Adrenal gland (tissue), 12 donors: ENCODE data around the gene ITPKB. TPM values are rescaled to one million over a fixed set of nuclear protein-coding genes. Genes with fewer than 3 reads are reported as not detected.

Source experiments
- DNase-seq, 7 donors: peaks; one replicate each; pipeline ENCODE4 v3.0.0-alpha.2; 2019 to 2020
- H3K27ac ChIP-seq, 5 donors: fragments of 200-600 bp; sonication (generic) in 4 of 5; 1 replicate in 3 of 5; 2 replicates in 2 of 5; pipeline versions ENCODE4 v1.5.1 to v1.8.0; 2016 to 2020; ENCODE audit warnings: mild to moderate bottlenecking in 1 of 5
- H3K27me3 ChIP-seq: fragments of 200-600 bp; 2 replicates; pipeline ENCODE4 v1.8.0; 2021
- H3K36me3 ChIP-seq, 2 donors: fragments of 200-600 bp; replicated peaks in 1 of 2; 1 replicate in 1 of 2; 2 replicates in 1 of 2; pipeline versions ENCODE4 v1.5.1 to v1.8.0; 2018 to 2022
- H3K4me1 ChIP-seq, 2 donors: fragments of 200-600 bp; replicated peaks in 1 of 2; 1 replicate in 1 of 2; 2 replicates in 1 of 2; pipeline versions ENCODE4 v1.5.1 to v1.8.0; 2018 to 2021
- H3K4me3 ChIP-seq, 4 donors: fragments of 200-600 bp; sonication (generic) in 3 of 4; one replicate each; pipeline ENCODE4 v1.5.1; 2016 to 2018
- H3K9me3 ChIP-seq, 3 donors: fragments of 200-600 bp; sonication (generic) in 1 of 3; replicated peaks in 1 of 3; 1 replicate in 2 of 3; 2 replicates in 1 of 3; pipeline versions ENCODE4 v1.5.1 to v1.8.0; 2016 to 2021
- POLR2A ChIP-seq, 2 donors: fragments of 450-650 bp; IDR thresholded peaks; one replicate each; pipeline ENCODE4 v1.6.1; 2017; ENCODE audit warnings: antibody characterized with exemption in 2 of 2, mild to moderate bottlenecking in 2 of 2, moderate library complexity in 1 of 2
- WGBS, 4 donors: extraction: QIAGEN DNeasy Blood & Tissue Kit in 2 of 4; methylation state at CpG; one replicate each; pipeline versions ENCODE4 v1.1.5 to v1.1.7; 2013 to 2017; 5-methylcytosine and 5-hydroxymethylcytosine counted together
- intact Hi-C, 2 donors: fragments of 100-400 bp; cut with DNase I; formaldehyde crosslinking; loops; one replicate each; pipeline versions ENCODE4 v1.14.1 to v1.15.0; 2022 to 2023
- polyA plus RNA-seq, 3 donors: library from polyadenylated mRNA; stranded (reverse); fragments of 200-250 nt in 2 of 3; fragments of 350-450 nt in 1 of 3; fragmentation: Illumina TruSeq in 1 of 3; extraction: RNeasy Lipid Tissue Mini Kit (QIAGEN cat#74804) in 1 of 3; gene quantifications; one replicate each; pipeline ENCODE4 v1.2.3, GENCODE V29; 2013 to 2014
- total RNA-seq, 9 donors: library from RNA; depleted of rRNA in 4 of 9; stranded (reverse); fragments of >200 nt in 4 of 9; fragments of 120-200 nt in 1 of 9; fragmentation: NEBNext Ultra II Directional in 1 of 9; extraction: Animal tissue kit (Norgen Biotek cat#: 25700) in 1 of 9; gene quantifications; one replicate each; pipeline versions ENCODE4 v1.1.0 to v1.2.4, GENCODE V29; 2013 to 2023
- TF ChIP-seq, protein P1 (sequence below), 6 experiments: fragments of 450-650 bp in 4 of 6; fragments of 200-600 bp in 2 of 6; sonication (generic) in 1 of 6; IDR thresholded peaks; 1 replicate in 5 of 6; 2 replicates in 1 of 6; pipeline versions ENCODE4 v1.5.1 to v1.8.0; 2016 to 2021; ENCODE audit warnings: antibody characterized with exemption in 6 of 6, mild to moderate bottlenecking in 2 of 6, moderate library complexity in 1 of 6
- donor health status: healthy with polysubstance abuse.
- donor health status: Bipolar disorder and iron deficiency.
- donor health status: DM: yes; HTN: yes; CAD: no.
- donor health status: DM: no; HTN: no; CAD: no.
- donor health status: DM: no; HTN: no; CAD: no.
- donor health status: DM: yes; HTN: yes; CAD: no.

ITPKB gene
- total and polyA plus RNA-seq, 12 donors = 2.3 to 22.7 (median 13.0) TPM

DNA sequence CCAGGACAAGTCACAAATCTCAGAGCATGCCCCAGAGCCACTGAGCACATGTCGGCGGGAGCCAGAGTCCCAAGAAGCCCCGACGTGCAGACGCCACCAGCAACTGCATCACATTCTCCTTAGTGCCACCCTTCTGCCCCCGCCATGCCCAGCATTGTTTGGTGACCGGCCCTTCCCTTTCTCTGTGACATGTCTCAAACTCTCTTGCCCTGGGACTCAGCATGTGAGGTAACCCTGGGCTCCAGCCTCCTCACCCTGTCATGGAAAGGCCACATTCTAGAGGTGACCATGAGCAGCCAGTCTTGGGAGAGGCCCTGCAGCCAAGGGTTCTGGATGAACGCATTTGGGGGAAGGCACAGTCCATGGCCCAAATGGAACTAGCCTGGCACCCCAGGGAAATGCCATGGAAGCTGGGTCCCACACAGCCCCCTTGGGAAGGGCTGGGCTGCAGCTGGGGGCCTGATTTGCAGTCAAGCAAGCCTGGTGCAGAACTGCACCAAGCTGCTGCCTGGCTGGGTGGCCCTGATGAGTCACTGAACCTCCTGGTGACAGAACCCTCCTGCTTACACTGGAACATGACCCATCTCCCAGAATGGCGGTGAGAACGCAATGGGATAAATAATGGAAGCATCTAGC is 94.4 kb downstream of the ITPKB start:
- 87 to 90% (median 89%) methylated on average over 8 to 10 of the region's 10 CpGs for WGBS, 4 donors
- no peaks in the 10 kb centered on the region for H3K27me3 ChIP-seq
- intact Hi-C loops = loop anchor here in 1 of 2 donors (10.0 kb wide), 1 partner anchor 50 kb away; no protein-coding TSS in a partner anchor
- peaks cover 0 to 18% of the 10 kb centered on the region in 2 donors for H3K36me3 ChIP-seq
- no peak overlapping the region for H3K27ac ChIP-seq
- TF ChIP-seq, protein P1, sequence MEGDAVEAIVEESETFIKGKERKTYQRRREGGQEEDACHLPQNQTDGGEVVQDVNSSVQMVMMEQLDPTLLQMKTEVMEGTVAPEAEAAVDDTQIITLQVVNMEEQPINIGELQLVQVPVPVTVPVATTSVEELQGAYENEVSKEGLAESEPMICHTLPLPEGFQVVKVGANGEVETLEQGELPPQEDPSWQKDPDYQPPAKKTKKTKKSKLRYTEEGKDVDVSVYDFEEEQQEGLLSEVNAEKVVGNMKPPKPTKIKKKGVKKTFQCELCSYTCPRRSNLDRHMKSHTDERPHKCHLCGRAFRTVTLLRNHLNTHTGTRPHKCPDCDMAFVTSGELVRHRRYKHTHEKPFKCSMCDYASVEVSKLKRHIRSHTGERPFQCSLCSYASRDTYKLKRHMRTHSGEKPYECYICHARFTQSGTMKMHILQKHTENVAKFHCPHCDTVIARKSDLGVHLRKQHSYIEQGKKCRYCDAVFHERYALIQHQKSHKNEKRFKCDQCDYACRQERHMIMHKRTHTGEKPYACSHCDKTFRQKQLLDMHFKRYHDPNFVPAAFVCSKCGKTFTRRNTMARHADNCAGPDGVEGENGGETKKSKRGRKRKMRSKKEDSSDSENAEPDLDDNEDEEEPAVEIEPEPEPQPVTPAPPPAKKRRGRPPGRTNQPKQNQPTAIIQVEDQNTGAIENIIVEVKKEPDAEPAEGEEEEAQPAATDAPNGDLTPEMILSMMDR (IDR thresholded peaks at IDR 0.05) = no peak
- no peak overlapping the region for H3K4me3 ChIP-seq
- H3K9me3 ChIP-seq = no peaks in the 10 kb centered on the region
- H3K4me1 ChIP-seq = no peaks in the 10 kb centered on the region
- DNase-seq = peak in 2 of 7 donors; percentile 4 to 9

DNA sequence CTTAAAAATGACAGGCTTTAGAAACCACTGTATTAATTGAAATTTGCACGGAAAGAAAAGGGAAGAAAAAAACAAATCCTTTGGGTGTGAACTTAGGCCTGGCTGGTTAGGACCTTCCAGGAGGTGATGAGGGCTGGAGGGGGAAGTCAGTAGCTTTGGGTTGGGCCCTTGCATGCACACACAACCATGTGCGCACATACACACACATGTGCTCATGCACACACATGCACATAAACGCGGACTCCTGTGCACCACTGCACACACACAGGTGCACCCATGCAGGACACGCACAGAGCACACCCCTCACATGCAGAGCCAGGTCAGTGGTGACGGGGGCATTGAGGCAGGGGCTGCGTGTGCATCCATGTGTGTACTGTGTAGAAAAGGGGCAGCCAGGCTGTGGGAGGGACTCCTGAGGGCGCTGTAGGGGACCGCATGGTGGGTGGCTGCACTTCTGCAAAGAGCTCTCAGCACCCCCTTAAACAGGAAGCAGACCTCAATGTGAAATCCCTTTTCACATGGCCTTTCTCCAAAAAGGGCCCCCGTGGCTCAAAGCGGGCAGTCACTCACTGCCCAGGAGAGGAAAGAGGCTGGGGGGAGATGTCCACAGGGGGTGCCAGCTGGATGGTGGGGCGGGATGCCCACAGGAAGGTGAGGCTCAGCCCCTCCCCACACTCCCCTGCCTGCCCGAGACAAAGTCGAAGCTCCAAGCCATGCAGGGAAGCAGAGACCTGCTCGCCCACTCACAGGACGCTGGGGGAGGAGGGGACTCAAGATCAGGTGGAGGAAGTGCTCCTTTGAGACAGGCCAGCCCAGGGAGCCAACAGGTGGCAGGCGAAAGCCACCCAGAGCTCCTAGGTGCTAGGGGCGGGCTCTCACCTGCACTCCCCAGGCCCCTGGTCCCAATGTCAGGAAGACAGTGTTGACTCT is 95.2 kb downstream of the ITPKB start:
- DNase-seq = peak in 1 of 7 donors; percentile 11
- WGBS, 4 donors = 76 to 82% (median 79%) methylated on average over 9 to 18 of the region's 18 CpGs
- Histone ChIP-seq H3K36me3 (peaks cover 0 to 18% of the 10 kb centered on the region in 2 donors), H3K4me3 (no peak overlapping the region), H3K27me3 (no peaks in the 10 kb centered on the region), H3K27ac (no peak overlapping the region), H3K4me1 (no peaks in the 10 kb centered on the region), H3K9me3 (no peaks in the 10 kb centered on the region)
- intact Hi-C loops = loop anchor here in 1 of 2 donors (10.0 kb wide), 1 partner anchor 51 kb away; no protein-coding TSS in a partner anchor
- TF ChIP-seq, protein P1 (IDR thresholded peaks at IDR 0.05) = no peak
- no peak for TF ChIP-seq POLR2A (IDR thresholded peaks at IDR 0.05)

DNA sequence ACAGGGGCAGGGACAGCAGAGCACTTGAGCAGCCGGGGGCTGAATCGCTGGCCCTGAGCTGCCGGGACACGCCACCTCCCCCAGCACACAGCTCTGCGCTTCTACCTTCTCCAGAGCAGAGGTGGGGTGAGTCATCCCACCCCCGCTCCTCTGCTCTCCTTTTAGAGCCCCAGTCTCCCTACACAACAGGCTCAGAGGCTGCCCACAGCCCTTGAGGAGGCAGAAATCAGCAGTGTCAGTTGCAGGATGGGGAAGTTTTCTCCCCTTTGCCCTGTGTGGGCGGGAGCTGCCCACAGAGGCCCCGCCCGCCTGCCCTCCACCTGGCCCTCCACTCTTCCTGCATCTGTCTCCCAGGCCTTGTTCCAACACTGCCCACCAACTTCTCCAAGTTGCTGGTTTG is 95.9 kb downstream of the ITPKB start:
- Histone ChIP-seq H3K4me1 (no peaks in the 10 kb centered on the region), H3K27ac (no peak overlapping the region), H3K27me3 (no peaks in the 10 kb centered on the region), H3K9me3 (no peaks in the 10 kb centered on the region), H3K36me3 (peaks cover 0 to 15% of the 10 kb centered on the region in 2 donors), H3K4me3 (no peak overlapping the region)
- 50 to 65% (median 59%) methylated on average over 5 to 9 of the region's 9 CpGs for WGBS, 4 donors
- intact Hi-C loops = loop anchor here in 1 of 2 donors (10.0 kb wide), 1 partner anchor 52 kb away; no protein-coding TSS in a partner anchor
- TF ChIP-seq POLR2A (IDR thresholded peaks at IDR 0.05) = no peak
- TF ChIP-seq, protein P1 (IDR thresholded peaks at IDR 0.05) = no peak
- peak in 2 of 7 donors; percentile 39 to 40 for DNase-seq

DNA sequence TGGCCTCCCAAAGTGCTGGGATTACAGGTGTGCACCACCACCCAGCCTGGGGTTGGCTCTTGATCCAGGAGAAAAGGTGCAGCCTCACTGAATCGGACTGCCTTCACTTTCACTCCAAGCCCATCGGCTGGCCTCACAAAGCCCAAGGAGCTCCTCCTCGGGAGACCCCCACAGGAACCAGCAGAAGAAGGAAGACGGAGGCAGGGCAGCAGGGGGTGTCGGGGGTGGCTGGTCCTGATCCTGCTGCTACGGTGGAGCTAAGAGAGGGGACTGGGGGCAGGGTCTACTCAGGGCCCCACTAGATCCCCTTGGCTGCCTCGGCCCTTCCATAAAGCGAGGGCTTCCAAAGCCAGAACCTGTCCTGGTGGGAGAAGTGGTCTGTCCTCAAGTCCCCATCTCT is 96.7 kb downstream of the ITPKB start:
- 95 to 100% (median 95%) methylated on average over 2 to 8 of the region's 8 CpGs for WGBS, 4 donors
- intact Hi-C loops = loop anchor here in 1 of 2 donors (10.0 kb wide), 1 partner anchor 52 kb away; no protein-coding TSS in a partner anchor
- peaks cover 0 to 7% of the 10 kb centered on the region in 2 donors for H3K36me3 ChIP-seq

More for the DNA sequence above, 96.7 kb downstream of the ITPKB start:
- no peak overlapping the region for H3K27ac ChIP-seq
- no peaks in the 10 kb centered on the region for H3K27me3 ChIP-seq
- no peak overlapping the region for H3K4me3 ChIP-seq
- H3K9me3 ChIP-seq = no peaks in the 10 kb centered on the region
- peak in 1 of 7 donors; percentile 5 for DNase-seq
- no peak for TF ChIP-seq POLR2A (IDR thresholded peaks at IDR 0.05)
- no peaks in the 10 kb centered on the region for H3K4me1 ChIP-seq
